Effector CD4-positive, alpha-beta T cell (primary cell): ENCODE measurements around the gene SCGB2B2.
"Not testable (repeated sequence)": the region's sequence is repeated elsewhere in the genome, so short reads cannot be mapped to it uniquely, and the experiment has no call there.

ENCODE experiments used
- DNase-seq: peaks from one replicate; pipeline ENCODE4 v3.0.0-alpha.2; 2020

SCGB2B2 gene

DNA sequence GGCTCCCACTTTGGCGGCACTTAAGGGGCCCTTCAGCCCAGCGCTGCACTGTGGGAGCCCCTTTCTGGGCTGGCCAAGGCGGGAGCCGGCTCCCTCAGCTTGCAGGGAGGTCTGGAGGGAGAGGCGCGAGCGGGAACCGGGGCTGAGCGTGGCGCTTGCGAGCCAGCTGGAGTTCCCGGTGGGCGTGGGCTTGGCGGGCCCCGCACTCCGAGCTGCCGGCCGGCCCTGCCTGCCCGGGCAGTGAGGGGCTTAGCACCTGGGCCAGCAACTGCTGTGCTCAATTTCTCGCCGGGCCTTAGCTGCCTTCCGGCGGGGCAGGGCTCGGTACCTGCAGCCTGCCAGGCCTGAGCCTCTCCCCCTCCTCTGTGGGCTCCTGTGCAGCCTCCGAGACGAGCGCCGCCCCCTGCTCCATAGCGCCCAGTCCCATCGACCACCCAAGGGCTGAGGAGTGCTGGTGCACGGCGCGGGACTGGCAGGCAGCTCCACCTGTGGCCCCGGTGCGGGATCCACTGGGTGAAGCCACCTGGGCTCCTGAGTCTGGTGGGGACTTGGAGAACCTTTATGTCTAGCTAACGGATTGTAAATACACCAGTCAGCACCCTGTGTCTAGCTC is 8.8 kb downstream of the SCGB2B2 start:
- DNase-seq, result not testable (repeated sequence)

DNA sequence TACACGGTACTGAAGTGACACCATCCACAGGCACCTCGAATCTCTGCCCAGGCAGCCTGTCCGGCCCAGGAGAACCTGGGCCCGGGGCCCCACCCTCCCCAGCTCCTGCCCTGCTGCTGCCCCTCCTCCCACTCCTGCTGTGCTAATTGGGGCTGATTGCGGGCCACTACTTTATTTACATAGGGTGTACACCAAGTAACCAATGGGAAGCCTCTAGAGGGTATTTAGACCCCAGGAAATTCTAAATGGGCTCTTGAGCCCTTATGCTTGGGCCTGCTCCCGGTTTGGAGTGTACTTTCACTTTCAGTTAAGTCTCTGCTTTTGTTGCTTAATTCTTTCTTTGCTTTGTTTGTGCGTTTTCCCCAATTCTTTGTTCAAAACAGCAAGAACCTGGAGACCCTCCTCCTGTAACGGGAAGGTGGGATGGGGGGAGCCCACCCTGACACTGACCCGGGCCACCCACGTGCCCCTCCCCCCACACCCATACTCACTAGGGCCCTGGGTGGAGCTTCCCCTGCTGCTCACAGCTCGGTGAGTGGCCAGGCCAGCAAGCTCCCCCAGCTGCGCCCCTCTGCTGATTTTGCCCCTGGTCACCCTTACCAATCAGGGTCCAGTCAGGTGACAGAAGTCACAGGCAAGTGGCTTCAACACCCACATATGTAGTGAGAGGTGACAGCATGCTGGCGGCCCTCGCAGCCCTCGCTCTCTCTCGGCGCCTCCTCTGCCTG is 9.4 kb downstream of the SCGB2B2 start:
- no peak for DNase-seq

DNA sequence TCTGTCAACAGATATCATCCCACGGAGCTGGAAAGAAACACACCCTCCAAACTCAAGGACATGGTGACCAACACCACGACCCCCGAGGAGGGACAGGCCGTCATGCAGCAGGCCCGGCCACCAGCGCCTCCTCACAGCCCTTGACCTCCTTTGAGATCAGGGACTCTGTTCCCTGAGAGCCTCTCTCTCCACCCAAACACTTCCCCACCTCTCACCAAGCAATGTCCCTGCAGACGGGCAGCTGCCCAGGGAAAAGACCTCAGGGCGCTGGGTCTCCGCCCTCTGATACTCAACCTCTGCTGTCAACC is 10.0 kb downstream of the SCGB2B2 start:
- DNase-seq, result no peak

DNA sequence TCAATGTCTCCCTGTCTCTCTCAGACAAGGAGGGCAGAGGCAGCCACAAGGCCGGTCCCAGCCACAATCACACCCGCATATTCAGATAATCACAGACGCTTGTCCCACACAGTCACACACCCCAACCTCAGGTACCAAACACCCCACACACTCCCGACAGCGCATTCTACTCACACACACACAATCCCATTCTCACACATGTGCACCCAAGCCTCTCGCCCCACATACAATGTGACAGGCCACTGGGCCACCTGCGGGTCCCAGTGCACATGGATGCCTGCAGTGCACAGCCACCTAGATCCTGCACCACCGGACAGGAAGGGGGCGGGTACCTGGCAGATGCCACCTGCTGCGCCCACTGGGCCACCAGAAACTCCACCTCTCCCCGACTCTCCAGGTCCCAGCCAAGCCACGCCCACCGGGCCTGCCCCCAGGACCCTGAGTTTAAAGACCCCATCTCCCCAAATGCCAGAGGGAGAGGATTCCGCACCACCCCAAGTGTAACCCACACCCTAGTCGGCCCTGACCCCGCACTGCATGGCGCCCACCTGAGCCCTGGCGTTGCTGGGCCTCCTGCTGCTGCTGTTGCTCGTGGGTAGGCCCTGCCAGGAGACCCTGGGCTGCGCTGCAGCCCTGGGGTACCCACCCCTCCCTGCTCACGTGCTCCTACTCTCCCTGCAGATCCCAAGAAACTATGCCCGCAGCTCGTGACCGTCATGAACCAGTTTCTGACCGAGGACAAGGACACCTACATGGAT is 10.6 kb downstream of the SCGB2B2 start:
- DNase-seq, result no peak

DNA sequence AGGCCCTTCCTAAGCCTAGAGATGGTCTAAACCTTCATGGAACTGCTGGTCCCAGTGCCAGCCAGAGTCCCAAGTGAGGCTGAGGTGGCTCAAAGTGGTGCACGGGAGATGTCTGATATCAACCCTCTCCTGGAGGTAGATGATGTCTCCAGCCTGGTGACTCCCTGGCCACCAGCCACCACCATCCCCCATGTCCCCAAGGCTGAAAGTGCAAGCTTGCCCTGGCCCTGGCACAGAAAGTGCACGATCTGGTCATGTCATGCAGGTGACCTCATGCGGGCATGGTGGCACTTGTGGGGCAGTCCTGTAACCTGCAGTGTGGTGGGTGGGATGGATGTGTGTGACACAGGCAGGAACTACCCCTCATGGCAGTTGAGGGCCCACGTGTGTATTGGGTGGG is 11.7 kb downstream of the SCGB2B2 start:
- not testable (repeated sequence) for DNase-seq

DNA sequence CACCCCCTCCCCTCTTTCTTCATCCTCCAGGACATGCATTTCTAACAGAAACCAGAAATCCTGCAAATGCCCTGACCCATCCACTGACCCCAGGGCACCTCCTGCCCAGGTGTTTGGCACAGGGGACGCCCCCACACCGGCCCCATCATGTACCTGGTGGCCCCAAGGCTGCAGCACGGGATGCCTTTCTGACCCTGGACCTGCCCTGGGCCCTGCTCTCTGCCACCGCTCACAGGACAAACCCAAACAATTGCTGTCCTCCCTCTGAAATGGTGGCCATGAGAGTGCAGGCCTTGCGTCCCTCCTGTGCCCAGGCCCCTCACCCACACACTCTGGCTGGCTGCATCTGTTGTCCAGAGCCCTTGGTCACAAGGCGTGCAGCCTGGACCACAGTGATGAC is 12.1 kb downstream of the SCGB2B2 start:
- no peak for DNase-seq

DNA sequence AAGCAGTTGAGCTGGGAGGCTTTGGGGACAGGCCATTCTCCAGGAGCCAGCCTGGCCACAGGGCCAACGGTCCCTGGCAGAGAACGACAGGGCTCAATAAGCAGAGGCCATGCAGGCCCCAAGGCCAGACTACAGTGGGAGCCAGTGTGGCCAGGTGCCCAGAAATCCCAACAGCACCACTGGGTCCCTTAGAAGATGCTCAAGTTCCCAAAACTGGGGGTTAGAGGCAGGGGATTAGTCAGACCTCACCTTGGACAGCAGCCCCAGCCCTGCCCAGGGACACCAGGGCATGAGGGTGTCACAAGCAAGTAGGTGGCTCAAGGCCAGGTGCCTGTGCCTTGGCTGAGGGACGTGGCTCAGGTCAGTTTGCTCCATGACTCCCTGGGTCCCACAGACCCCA is 12.8 kb downstream of the SCGB2B2 start:
- no peak for DNase-seq

DNA sequence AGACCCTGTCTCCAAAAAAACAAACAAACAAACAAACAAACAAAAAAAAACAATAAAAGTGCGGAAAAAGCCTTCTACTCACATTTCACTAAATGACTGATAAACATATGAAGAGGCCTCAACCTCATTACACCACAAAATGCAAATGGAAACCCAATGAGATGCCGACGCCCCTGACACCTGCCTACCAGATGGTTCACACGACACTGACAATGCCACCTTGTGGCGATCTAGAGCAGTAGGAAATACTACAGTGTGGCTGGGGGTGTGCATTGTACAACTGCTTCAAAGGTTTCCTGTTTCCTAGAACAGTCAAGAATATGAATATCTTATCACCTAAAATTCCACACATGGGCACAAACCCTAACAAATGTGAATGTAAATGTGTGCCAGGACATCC is 14.0 kb downstream of the SCGB2B2 start:
- no peak for DNase-seq

DNA sequence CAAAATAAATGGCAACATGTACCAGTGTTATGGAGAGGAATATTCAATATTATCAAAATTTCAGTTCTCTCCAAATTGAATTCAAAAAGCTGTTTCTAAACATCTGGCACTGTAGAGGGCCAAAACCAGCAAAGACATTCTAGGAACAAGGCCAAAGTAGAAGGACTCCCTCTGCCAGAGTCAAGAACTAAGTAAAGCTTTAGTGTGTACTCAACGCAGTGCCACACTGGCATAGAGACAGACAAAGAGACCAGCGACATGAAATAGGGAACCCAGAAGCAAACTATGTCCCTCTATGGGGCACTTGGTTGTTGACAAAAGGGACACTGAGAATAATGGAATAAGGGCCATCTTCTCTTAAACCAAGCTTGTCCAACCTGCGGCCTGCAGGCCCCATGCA is 15.6 kb downstream of the SCGB2B2 start:
- no peak for DNase-seq

DNA sequence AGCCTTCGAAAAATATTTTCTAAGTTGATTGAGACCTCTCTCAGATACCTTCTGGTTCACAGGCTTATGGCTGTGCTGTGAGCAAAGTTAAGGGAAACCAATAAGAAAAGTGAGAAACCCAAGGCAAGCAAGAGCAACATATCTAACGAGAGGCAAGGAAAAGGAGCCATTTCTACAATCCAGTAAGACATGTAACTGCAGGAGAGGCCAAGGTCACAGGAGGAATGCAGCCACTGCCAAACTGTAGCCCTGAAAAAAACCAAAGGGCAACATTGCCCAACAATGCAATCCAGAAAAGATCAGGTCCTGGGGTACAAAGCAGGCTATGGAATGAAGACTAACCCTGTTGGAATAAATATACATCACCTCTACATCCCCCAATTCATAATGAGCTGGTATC is 21.3 kb downstream of the SCGB2B2 start:
- no peak for DNase-seq

DNA sequence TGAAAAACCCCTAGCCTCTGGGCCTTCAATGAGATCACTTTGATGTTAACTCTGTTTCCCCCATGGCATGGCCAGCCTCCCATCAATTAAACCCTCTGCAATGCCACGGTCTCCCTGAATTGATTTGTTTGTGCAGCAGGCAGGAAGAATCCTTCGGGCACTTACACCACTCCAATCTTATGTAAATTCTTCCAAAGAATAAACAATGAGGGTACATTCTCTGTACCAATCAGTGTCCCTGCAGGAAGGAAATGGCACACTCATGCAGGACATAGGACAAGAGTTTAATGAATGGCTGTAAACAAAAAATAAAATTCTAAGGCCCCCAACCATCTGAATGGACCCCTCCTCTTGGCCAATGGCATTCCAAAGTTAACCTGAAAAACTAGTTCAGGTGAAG is 22.2 kb downstream of the SCGB2B2 start:
- DNase-seq, result no peak

DNA sequence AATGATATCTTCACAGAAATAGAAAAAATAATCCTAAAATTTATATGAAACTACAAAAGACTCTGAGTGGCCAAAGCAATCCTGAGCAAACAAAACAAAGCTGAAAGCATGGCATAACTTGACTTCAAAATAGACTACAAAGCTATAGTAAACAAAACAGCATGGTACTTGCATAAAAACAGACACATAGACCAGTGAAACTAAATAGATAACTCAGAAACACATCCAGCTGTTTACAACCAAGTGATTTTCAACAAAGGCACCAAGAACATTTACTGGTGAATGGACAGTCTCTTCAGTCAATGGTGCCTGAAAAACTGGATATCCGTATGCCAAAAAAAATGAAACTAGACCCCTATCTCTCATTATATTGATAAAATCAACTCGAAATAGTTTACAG is 25.2 kb downstream of the SCGB2B2 start:
- no peak for DNase-seq

DNA sequence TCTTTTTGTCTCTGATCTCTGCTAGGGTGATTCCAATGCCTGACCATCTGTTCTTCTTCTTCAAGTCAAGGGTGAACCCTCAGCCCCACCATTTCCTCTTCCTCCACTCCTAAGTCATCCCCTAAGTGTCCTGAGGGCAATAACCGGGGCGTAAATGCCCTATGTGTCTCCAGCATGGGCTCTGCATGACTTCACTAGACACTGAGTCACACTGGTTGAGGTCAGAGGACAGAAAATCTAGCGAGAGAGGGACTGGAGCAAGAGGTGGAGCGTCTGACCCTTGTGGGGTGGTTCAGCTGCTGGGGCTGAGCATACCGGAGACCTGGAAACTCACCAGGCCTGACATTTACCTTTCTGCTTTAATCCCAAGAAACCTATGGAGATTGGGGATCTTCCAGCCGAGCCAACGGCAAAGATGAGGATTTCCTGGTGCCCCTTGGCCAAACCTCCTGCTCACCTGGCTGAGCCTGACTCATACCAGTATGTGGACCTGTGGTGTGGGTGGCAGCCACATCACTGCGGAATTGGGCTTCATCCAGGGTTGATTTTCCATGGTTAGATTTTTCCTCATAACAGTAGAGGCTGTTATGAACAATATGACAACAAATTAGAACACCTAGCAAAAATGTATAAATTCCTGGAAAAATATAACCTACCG is 26.9 kb downstream of the SCGB2B2 start:
- DNase-seq, result no peak

DNA sequence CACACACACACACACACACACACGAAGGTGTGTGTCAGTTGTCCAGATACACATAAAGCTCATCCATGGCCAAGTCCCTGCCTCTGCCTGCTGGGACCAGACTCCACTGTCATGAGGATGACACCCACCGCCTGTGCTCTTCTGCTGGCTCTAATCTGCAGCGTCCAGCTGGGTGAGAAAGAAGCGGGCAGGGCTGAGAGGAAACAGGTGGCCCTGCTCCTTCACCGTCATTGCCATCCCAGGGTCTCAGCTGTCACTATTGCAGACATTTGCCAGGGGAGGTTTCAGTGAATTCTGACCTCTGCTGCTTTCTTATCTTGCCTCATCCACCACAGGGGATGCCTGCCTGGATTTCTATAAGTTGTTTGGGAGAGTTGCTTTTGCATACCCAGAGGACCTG is 31.4 kb downstream of the SCGB2B2 start:
- no peak for DNase-seq

DNA sequence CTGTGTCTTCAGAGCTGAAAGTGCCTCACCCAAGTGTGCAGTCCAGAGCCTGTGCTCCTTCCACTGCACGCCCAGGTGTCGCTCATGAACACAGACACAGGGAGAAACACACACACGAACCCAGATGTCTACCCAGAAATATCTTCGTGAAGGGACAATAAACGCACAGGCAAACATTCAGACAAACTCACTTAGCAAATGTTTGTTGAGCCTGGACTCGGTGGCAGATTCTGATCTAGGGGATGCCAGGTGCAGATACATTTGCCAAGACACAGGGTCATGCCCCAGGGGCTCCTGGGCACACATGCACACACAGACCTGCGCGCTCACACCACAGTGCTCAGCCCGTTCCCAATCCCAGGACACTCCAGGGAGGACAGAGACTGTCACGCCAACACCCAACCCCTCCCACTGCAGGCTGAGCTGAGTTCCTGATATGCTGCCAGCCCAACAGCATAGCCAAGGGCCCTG is 31.9 kb downstream of the SCGB2B2 start:
- DNase-seq, result no peak

DNA sequence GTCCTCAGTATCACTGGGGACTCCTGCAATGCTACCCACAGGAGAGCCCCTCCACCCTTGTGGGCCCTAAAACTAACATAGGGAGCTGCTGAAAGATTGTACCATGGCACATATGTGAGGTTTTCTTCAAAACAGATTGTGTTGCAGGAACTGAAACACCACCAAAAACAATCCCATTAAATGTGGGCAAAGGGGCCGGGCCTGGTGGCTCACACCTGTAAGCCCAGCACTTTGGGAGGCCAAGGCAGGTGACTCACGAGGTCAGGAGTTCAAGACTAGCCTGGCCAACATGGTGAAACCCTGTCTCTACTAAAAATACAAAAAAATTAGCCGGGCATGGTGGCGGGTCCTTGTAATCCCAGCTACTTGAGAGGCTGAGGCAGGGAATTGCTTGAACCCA is 34.7 kb downstream of the SCGB2B2 start:
- DNase-seq, result no peak

DNA sequence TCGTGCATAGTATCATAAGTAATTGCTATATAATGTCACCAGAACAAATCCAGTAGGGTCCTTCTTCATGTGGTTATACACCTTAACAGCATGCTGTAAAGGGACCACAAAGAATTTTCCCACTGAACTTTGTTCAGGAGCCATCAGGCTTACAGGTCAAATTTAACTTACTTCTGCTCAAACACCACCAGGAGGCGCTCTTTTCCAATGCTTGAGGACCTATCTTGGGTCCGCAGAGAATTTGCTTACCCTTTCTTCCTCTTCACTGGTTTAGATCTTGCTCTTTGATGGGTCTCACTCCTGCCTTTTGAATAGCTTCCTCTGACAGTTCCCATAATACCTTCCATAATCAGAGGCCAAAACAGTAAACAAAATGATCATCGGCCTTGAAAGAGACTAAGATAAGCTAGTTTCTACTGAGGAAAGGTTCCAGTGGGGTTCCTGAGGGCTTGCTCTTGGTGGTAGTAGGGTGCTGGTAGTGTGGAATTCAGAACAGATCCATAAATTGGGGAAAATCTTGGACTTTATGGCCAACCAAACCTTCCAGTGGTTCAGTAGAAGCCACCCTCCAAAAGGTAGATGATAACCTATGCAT is 37.4 kb downstream of the SCGB2B2 start:
- DNase-seq, result peak; percentile 59

DNA sequence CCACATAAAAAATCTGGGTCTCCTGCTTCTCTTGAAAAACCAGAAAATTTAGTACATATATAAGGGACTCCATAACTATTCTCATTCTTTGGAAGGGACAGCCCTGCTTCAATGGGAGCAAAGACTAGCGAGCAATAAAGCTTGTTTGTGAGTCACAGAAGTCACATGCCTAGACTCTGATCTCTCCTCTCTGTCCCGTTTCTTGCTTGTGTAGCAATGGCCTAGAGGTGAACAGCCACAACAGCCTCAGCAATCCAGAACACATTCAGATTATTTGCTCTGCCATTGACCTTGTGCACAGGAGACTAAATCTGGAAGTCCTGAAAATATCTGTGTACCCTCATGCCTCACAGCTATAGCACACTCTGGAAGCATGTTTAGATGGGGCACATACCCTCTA is 43.2 kb downstream of the SCGB2B2 start:
- DNase-seq, result no peak
